Measurements from ENCODE around the gene CTTNBP2. TPM values are rescaled to one million over a fixed set of nuclear protein-coding genes. Genes with fewer than 3 reads are reported as not detected.

CTTNBP2 gene
- total RNA-seq, 2 donors from 2014 or later: not detected

- ATAC-seq: no peak
- H3K27ac Mint-ChIP-seq: no peak overlapping the region
- no peaks in the 10 kb centered on the region for H3K36me3 Mint-ChIP-seq
- no peaks in the 10 kb centered on the region for H3K9me3 Mint-ChIP-seq
- no peak for DNase-seq (ENCODE audit: low spot score in 2 of 2)
Observed at GRCh38 chr7:117756586-117757085, 116.6 kb downstream of the CTTNBP2 start.

- Mint-ChIP-seq H3K9me3 (no peaks in the 10 kb centered on the region), H3K36me3 (no peaks in the 10 kb centered on the region), H3K27ac (no peak overlapping the region)
- ATAC-seq (no peak), DNase-seq (ENCODE audit: low spot score in 2 of 2) (no peak)
Observed at GRCh38 chr7:117755136-117755535, 118.1 kb downstream of the CTTNBP2 start.

GRCh38 chr7:117751775-117752174, 121.5 kb downstream of the CTTNBP2 start:
- no peak overlapping the region for H3K27ac Mint-ChIP-seq
- H3K9me3 Mint-ChIP-seq: no peaks in the 10 kb centered on the region
- DNase-seq (ENCODE audit: low spot score in 2 of 2) (no peak), ATAC-seq (no peak)
- H3K36me3 Mint-ChIP-seq: no peaks in the 10 kb centered on the region

GRCh38 chr7:117750612-117751563, 122.4 kb downstream of the CTTNBP2 start:
- Mint-ChIP-seq H3K36me3 (no peaks in the 10 kb centered on the region), H3K9me3 (no peaks in the 10 kb centered on the region), H3K27ac (no peak overlapping the region)
- DNase-seq (ENCODE audit: low spot score in 2 of 2) (no peak), ATAC-seq (no peak)

- Mint-ChIP-seq H3K36me3 (no peaks in the 10 kb centered on the region), H3K27ac (no peak overlapping the region), H3K9me3 (no peaks in the 10 kb centered on the region)
- DNase-seq (ENCODE audit: low spot score in 2 of 2) (no peak), ATAC-seq (no peak)
Observed at GRCh38 chr7:117741962-117742361, 131.3 kb downstream of the CTTNBP2 start.

- Mint-ChIP-seq H3K27ac (no peak overlapping the region), H3K36me3 (no peaks in the 10 kb centered on the region), H3K9me3 (no peaks in the 10 kb centered on the region)
- DNase-seq (ENCODE audit: low spot score in 2 of 2) (no peak), ATAC-seq (no peak)
Observed at GRCh38 chr7:117739085-117739484, 134.2 kb downstream of the CTTNBP2 start.

GRCh38 chr7:117737926-117738325, 135.3 kb downstream of the CTTNBP2 start:
- Mint-ChIP-seq H3K9me3 (no peaks in the 10 kb centered on the region), H3K27ac (no peak overlapping the region), H3K36me3 (no peaks in the 10 kb centered on the region)
- ATAC-seq (no peak), DNase-seq (ENCODE audit: low spot score in 2 of 2) (no peak)

GRCh38 chr7:117731455-117731854, 141.8 kb downstream of the CTTNBP2 start:
- H3K36me3 Mint-ChIP-seq: no peaks in the 10 kb centered on the region
- DNase-seq (ENCODE audit: low spot score in 2 of 2) (peak in 1 of 2 donors; percentile 3), ATAC-seq (peak; percentile 67 to 97)
- no peaks in the 10 kb centered on the region for H3K9me3 Mint-ChIP-seq
- no peak overlapping the region for H3K27ac Mint-ChIP-seq

- DNase-seq (ENCODE audit: low spot score in 2 of 2) (no peak), ATAC-seq (no peak)
- Mint-ChIP-seq H3K9me3 (no peaks in the 10 kb centered on the region), H3K36me3 (no peaks in the 10 kb centered on the region), H3K27ac (no peak overlapping the region)
Observed at GRCh38 chr7:117730390-117730789, 142.9 kb downstream of the CTTNBP2 start.

- DNase-seq (ENCODE audit: low spot score in 2 of 2): no peak
- Mint-ChIP-seq H3K9me3 (no peaks in the 10 kb centered on the region), H3K27ac (no peak overlapping the region), H3K36me3 (no peaks in the 10 kb centered on the region)
- ATAC-seq: no peak
Observed at GRCh38 chr7:117728890-117729624, 144.2 kb downstream of the CTTNBP2 start.

- DNase-seq (ENCODE audit: low spot score in 2 of 2) (no peak), ATAC-seq (no peak)
- Mint-ChIP-seq H3K9me3 (no peaks in the 10 kb centered on the region), H3K27ac (no peak overlapping the region), H3K36me3 (no peaks in the 10 kb centered on the region)
Observed at GRCh38 chr7:117724898-117725297, 148.3 kb downstream of the CTTNBP2 start.

GRCh38 chr7:117719377-117719776, 153.9 kb downstream of the CTTNBP2 start:
- no peak for DNase-seq (ENCODE audit: low spot score in 2 of 2)
- ATAC-seq: no peak
- Mint-ChIP-seq H3K27ac (no peak overlapping the region), H3K9me3 (no peaks in the 10 kb centered on the region), H3K36me3 (no peaks in the 10 kb centered on the region)

GRCh38 chr7:117718116-117718835, 155.0 kb downstream of the CTTNBP2 start:
- Mint-ChIP-seq H3K27ac (no peak overlapping the region), H3K36me3 (no peaks in the 10 kb centered on the region), H3K9me3 (no peaks in the 10 kb centered on the region)
- DNase-seq (ENCODE audit: low spot score in 2 of 2) (no peak), ATAC-seq (no peak)

- no peak overlapping the region for H3K27ac Mint-ChIP-seq
- H3K36me3 Mint-ChIP-seq: no peaks in the 10 kb centered on the region
- ATAC-seq: no peak
- no peaks in the 10 kb centered on the region for H3K9me3 Mint-ChIP-seq
- DNase-seq (ENCODE audit: low spot score in 2 of 2): no peak
Observed at GRCh38 chr7:117717357-117717756, 155.9 kb downstream of the CTTNBP2 start.

- ATAC-seq: no peak
- Mint-ChIP-seq H3K27ac (no peak overlapping the region), H3K9me3 (no peaks in the 10 kb centered on the region), H3K36me3 (no peaks in the 10 kb centered on the region)
- no peak for DNase-seq (ENCODE audit: low spot score in 2 of 2)
Observed at GRCh38 chr7:117716707-117717299, 156.4 kb downstream of the CTTNBP2 start.

- ATAC-seq (peak in 1 of 2 donors; percentile 63), DNase-seq (ENCODE audit: low spot score in 2 of 2) (peak in 1 of 2 donors; percentile 13)
- peak overlapping the region in 1 of 2 donors; percentile 22 for H3K27ac Mint-ChIP-seq
- H3K36me3 Mint-ChIP-seq: no peaks in the 10 kb centered on the region
- H3K9me3 Mint-ChIP-seq: no peaks in the 10 kb centered on the region
Observed at GRCh38 chr7:117715784-117716445, 157.3 kb downstream of the CTTNBP2 start.
